PFSK-1 (cell line): ENCODE measurements around the gene PIK3AP1.

ENCODE experiments used
- POLR2AphosphoS5 ChIP-seq: IDR thresholded peaks from 2 replicates; pipeline ENCODE4 v1.6.1; 2012; ENCODE audit warnings: low read depth, mild to moderate bottlenecking, control low read depth, low read length, moderate library complexity
- REST ChIP-seq, 2 experiments: IDR thresholded peaks; 2 replicates each; pipeline versions ENCODE4 v1.6.1 to v1.8.0; 2011 to 2012; ENCODE audit warnings: low read depth in 2 of 2, low read length in 2 of 2, control low read depth in 1 of 2, inconsistent platforms in 1 of 2, mild to moderate bottlenecking in 1 of 2, moderate library complexity in 1 of 2; ENCODE audit not compliant: insufficient read depth in 1 of 2
- SIN3A ChIP-seq: IDR thresholded peaks from 2 replicates; pipeline ENCODE4 v1.6.1; 2012; ENCODE audit warnings: mild to moderate bottlenecking, low read length, moderate library complexity, borderline replicate concordance; ENCODE audit not compliant: insufficient read depth
- TAF1 ChIP-seq: IDR thresholded peaks from 2 replicates; pipeline ENCODE4 v1.6.1; 2012; ENCODE audit warnings: low read length, control low read depth, borderline replicate concordance; ENCODE audit not compliant: insufficient read depth

GRCh38 chr10:96675846-96676245 lies 44.5 kb downstream of the PIK3AP1 start:
- TF ChIP-seq REST (IDR thresholded peaks at IDR 0.05; ENCODE audit: insufficient read depth in 1 of 2, low read depth in 2 of 2, low read length in 2 of 2) (no peak), TAF1 (no peak), SIN3A (no peak), POLR2AphosphoS5 (no peak)
